Measurements from ENCODE around the gene OR2V1. TPM values are rescaled to one million over a fixed set of nuclear protein-coding genes. Genes with fewer than 3 reads are reported as not detected.
"Not testable (repeated sequence)": the region's sequence is repeated elsewhere in the genome, so short reads cannot be mapped to it uniquely, and the experiment has no call there.

OR2V1 gene
- total RNA-seq, 1 donor from 2014 or later: not detected

- DNase-seq: no peak
- no peak for ATAC-seq
- Histone ChIP-seq H3K36me3 (no peaks in the 10 kb centered on the region), H3K4me3 (no peak overlapping the region), H3K9me3 (no peaks in the 10 kb centered on the region), H3K27ac (no peak overlapping the region), H3K27me3 (peaks cover 54% of the 10 kb centered on the region), H3K4me1 (no peaks in the 10 kb centered on the region)
- no peak for TF ChIP-seq CTCF (IDR thresholded peaks at IDR 0.05)
- intact Hi-C loops (cut with DNase I): no loop called here
Observed at GRCh38 chr5:181120306-181120705, 10.7 kb downstream of the OR2V1 start.

GRCh38 chr5:181119105-181119504 is 11.9 kb downstream of the OR2V1 start:
- H3K27ac ChIP-seq: no peak overlapping the region

GRCh38 chr5:181118369-181118768 is 12.6 kb downstream of the OR2V1 start:
- no peak overlapping the region for H3K27ac ChIP-seq
- no peaks in the 10 kb centered on the region for H3K36me3 ChIP-seq
- intact Hi-C loops (cut with DNase I): no loop called here
- H3K9me3 ChIP-seq: no peaks in the 10 kb centered on the region
- peaks cover 63% of the 10 kb centered on the region for H3K27me3 ChIP-seq
- no peak overlapping the region for H3K4me3 ChIP-seq
- ATAC-seq (no peak), DNase-seq (no peak)
- H3K4me1 ChIP-seq: no peaks in the 10 kb centered on the region
- TF ChIP-seq CTCF (IDR thresholded peaks at IDR 0.05): no peak

More at GRCh38 chr5:181119105-181119504, 11.9 kb downstream of the OR2V1 start:
- ATAC-seq: no peak
- intact Hi-C loops (cut with DNase I): no loop called here
- no peaks in the 10 kb centered on the region for H3K4me1 ChIP-seq
- no peak for TF ChIP-seq CTCF (IDR thresholded peaks at IDR 0.05)
- DNase-seq: no peak
- H3K9me3 ChIP-seq: no peaks in the 10 kb centered on the region
- H3K27me3 ChIP-seq: peaks cover 60% of the 10 kb centered on the region
- no peak overlapping the region for H3K4me3 ChIP-seq
- H3K36me3 ChIP-seq: no peaks in the 10 kb centered on the region

GRCh38 chr5:181114844-181115778 is 15.9 kb downstream of the OR2V1 start:
- no peak overlapping the region for H3K27ac ChIP-seq
- peaks cover 70% of the 10 kb centered on the region for H3K27me3 ChIP-seq
- H3K9me3 ChIP-seq: no peaks in the 10 kb centered on the region
- H3K36me3 ChIP-seq: no peaks in the 10 kb centered on the region
- DNase-seq (peak; percentile 51), ATAC-seq (peak; percentile 27)
- intact Hi-C loops (cut with DNase I): no loop called here
- TF ChIP-seq CTCF (IDR thresholded peaks at IDR 0.05): no peak
- no peaks in the 10 kb centered on the region for H3K4me1 ChIP-seq
- no peak overlapping the region for H3K4me3 ChIP-seq

GRCh38 chr5:181114284-181114843 is 16.6 kb downstream of the OR2V1 start:
- Histone ChIP-seq H3K36me3 (no peaks in the 10 kb centered on the region), H3K27ac (no peak overlapping the region), H3K4me1 (no peaks in the 10 kb centered on the region), H3K4me3 (no peak overlapping the region), H3K27me3 (peaks cover 78% of the 10 kb centered on the region), H3K9me3 (no peaks in the 10 kb centered on the region)
- DNase-seq (peak; percentile 35), ATAC-seq (no peak)
- intact Hi-C loops (cut with DNase I): no loop called here
- TF ChIP-seq CTCF (IDR thresholded peaks at IDR 0.05): no peak

GRCh38 chr5:181113572-181113971 is 17.4 kb downstream of the OR2V1 start:
- not testable (repeated sequence) for H3K27ac ChIP-seq

More at GRCh38 chr5:181113572-181113971, 17.4 kb downstream of the OR2V1 start:
- intact Hi-C loops (cut with DNase I); H3K4me3 ChIP-seq; H3K9me3 ChIP-seq; H3K36me3 ChIP-seq; DNase-seq; ATAC-seq; H3K4me1 ChIP-seq: not testable (repeated sequence)
- peaks cover 80% of the 10 kb centered on the region for H3K27me3 ChIP-seq
